Measurements from ENCODE around the gene PTH. TPM values are rescaled to one million over a fixed set of nuclear protein-coding genes. Genes with fewer than 3 reads are reported as not detected.

Gene PTH
- total RNA-seq, 1 donor from 2014 or later, result not detected

DNA sequence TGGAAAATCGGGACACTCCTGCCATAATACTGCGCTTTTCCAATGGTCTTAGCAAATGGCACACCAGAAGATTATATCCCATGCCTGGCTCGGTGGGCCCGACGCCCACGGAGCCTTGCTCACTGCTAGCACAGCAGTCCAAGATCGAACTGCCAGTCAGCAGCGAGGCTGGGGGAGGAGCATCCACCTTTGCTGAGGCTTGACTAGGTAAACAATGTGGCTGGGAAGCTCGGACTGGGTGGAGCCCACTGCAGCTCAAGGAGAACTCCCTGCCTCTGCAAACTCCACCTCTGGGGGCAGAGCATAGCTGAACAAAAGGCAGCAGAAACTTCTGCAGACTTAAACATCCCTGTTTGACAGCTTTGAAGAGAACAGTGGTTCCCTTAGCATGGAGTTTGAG lies 15.6 kb downstream of the PTH start:
- Histone ChIP-seq H3K9ac (no peak overlapping the region), H3K27me3 (no peaks in the 10 kb centered on the region), H3K9me3 (ENCODE audit: low read depth) (no peaks in the 10 kb centered on the region), H3F3A (ENCODE audit: low read depth) (no peaks in the 10 kb centered on the region), H3K4me2 (no peak overlapping the region), H3K36me3 (no peaks in the 10 kb centered on the region), H4K20me1 (ENCODE audit: low read depth) (no peaks in the 10 kb centered on the region), H3K27ac (no peak overlapping the region), H3K79me2 (ENCODE audit: low read depth) (no peaks in the 10 kb centered on the region), H2AFZ (replicated peaks) (no peak overlapping the region), H3K4me1 (no peaks in the 10 kb centered on the region), H3K4me3 (no peak overlapping the region)
- no peak for TF ChIP-seq EZH2 (IDR thresholded peaks at IDR 0.05)
- TF ChIP-seq, protein P1, sequence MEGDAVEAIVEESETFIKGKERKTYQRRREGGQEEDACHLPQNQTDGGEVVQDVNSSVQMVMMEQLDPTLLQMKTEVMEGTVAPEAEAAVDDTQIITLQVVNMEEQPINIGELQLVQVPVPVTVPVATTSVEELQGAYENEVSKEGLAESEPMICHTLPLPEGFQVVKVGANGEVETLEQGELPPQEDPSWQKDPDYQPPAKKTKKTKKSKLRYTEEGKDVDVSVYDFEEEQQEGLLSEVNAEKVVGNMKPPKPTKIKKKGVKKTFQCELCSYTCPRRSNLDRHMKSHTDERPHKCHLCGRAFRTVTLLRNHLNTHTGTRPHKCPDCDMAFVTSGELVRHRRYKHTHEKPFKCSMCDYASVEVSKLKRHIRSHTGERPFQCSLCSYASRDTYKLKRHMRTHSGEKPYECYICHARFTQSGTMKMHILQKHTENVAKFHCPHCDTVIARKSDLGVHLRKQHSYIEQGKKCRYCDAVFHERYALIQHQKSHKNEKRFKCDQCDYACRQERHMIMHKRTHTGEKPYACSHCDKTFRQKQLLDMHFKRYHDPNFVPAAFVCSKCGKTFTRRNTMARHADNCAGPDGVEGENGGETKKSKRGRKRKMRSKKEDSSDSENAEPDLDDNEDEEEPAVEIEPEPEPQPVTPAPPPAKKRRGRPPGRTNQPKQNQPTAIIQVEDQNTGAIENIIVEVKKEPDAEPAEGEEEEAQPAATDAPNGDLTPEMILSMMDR (IDR thresholded peaks at IDR 0.05), result no peak
- TF ChIP-seq EZH2phosphoT487 (IDR thresholded peaks at IDR 0.05), result no peak
- H3K9me3 Mint-ChIP-seq, result peaks cover 3% of the 10 kb centered on the region
- H3K27me3 Mint-ChIP-seq (ENCODE audit: insufficient read depth, low read depth), result no peaks in the 10 kb centered on the region
- no peak overlapping the region for H3K27ac Mint-ChIP-seq
- H3K4me3 Mint-ChIP-seq, result no peak overlapping the region
- DNase-seq (ENCODE audit: low spot score), result no peak
- H3K4me1 Mint-ChIP-seq, result no peaks in the 10 kb centered on the region
- no peaks in the 10 kb centered on the region for H3K36me3 Mint-ChIP-seq

DNA sequence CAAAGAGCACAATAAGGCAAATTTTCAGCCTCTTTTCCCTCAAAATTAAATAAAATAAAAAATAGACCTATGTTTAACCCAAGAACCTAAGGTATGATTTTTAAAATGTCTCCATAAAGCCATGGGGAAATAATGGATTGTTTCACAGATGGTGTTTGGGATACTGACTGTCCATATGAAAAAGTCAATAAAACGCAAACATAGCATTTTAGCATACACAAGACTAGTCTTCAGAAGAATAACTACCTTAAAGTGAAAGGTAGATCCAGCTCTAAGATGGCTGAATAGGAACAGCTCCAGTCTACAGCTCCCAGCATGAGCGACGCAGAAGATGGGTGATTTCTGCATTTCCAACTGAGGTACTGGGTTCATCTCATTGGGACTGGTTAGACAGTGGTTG lies 16.1 kb downstream of the PTH start:
- H3K9me3 Mint-ChIP-seq, result peaks cover 3% of the 10 kb centered on the region
- no peaks in the 10 kb centered on the region for H3K9me3 ChIP-seq (ENCODE audit: low read depth)
- no peaks in the 10 kb centered on the region for H3K4me1 Mint-ChIP-seq

DNA sequence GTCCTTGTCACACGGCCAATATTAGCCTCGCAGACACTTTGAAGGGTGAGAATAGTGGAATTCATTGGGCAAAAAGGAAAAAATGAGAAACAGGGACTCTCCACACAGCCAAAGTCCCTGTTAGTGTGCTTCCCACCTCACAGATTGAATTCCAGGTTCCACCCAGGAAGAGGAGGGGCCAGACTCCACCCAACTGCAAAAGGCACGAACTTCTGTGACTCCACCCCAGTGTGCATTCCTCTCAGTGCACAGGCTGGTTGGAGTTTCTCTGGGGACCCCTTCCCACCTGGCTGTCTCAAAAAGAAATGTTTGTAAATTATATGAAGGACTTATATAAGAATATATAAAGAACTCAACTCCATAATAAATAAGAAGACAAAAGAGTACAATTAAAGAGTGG lies 20.7 kb downstream of the PTH start:
- Histone ChIP-seq H4K20me1 (ENCODE audit: low read depth) (no peaks in the 10 kb centered on the region), H2AFZ (replicated peaks) (no peak overlapping the region)
- TF ChIP-seq, protein P1 (IDR thresholded peaks at IDR 0.05), result no peak
- TF ChIP-seq EZH2 (IDR thresholded peaks at IDR 0.05) (no peak), EZH2phosphoT487 (IDR thresholded peaks at IDR 0.05) (no peak)

More for the DNA sequence above, 16.1 kb downstream of the PTH start:
- Histone ChIP-seq H3F3A (ENCODE audit: low read depth) (no peaks in the 10 kb centered on the region), H3K4me2 (no peak overlapping the region), H3K4me3 (no peak overlapping the region), H3K27ac (no peak overlapping the region), H2AFZ (replicated peaks) (no peak overlapping the region), H3K4me1 (no peaks in the 10 kb centered on the region), H3K79me2 (ENCODE audit: low read depth) (no peaks in the 10 kb centered on the region), H3K27me3 (no peaks in the 10 kb centered on the region), H3K36me3 (no peaks in the 10 kb centered on the region), H4K20me1 (ENCODE audit: low read depth) (no peaks in the 10 kb centered on the region), H3K9ac (no peak overlapping the region)
- Mint-ChIP-seq H3K4me3 (no peak overlapping the region), H3K27me3 (ENCODE audit: insufficient read depth, low read depth) (no peaks in the 10 kb centered on the region), H3K36me3 (no peaks in the 10 kb centered on the region), H3K27ac (no peak overlapping the region)
- DNase-seq (ENCODE audit: low spot score), result no peak
- TF ChIP-seq EZH2phosphoT487 (IDR thresholded peaks at IDR 0.05), result no peak
- TF ChIP-seq, protein P1 (IDR thresholded peaks at IDR 0.05), result no peak
- TF ChIP-seq EZH2 (IDR thresholded peaks at IDR 0.05), result no peak

More for the DNA sequence above, 20.7 kb downstream of the PTH start:
- no peak for DNase-seq (ENCODE audit: low spot score)
- no peak overlapping the region for H3K27ac ChIP-seq
- H3K4me3 ChIP-seq, result no peak overlapping the region
- no peak overlapping the region for H3K27ac Mint-ChIP-seq
- H3K4me1 Mint-ChIP-seq, result peaks cover 3% of the 10 kb centered on the region
- H3K79me2 ChIP-seq (ENCODE audit: low read depth), result no peaks in the 10 kb centered on the region
- no peak overlapping the region for H3K4me2 ChIP-seq
- H3F3A ChIP-seq (ENCODE audit: low read depth), result no peaks in the 10 kb centered on the region
- no peaks in the 10 kb centered on the region for H3K36me3 ChIP-seq
- no peak overlapping the region for H3K4me3 Mint-ChIP-seq
- H3K27me3 ChIP-seq, result no peaks in the 10 kb centered on the region
- H3K36me3 Mint-ChIP-seq, result no peaks in the 10 kb centered on the region
- H3K9ac ChIP-seq, result no peak overlapping the region
- H3K27me3 Mint-ChIP-seq (ENCODE audit: insufficient read depth, low read depth), result no peaks in the 10 kb centered on the region
- no peaks in the 10 kb centered on the region for H3K9me3 ChIP-seq (ENCODE audit: low read depth)
- H3K9me3 Mint-ChIP-seq, result peaks cover 4% of the 10 kb centered on the region
- no peaks in the 10 kb centered on the region for H3K4me1 ChIP-seq
